HepG2 (cell line): ENCODE results near the gene SYNE1. TPM values are rescaled to one million over a fixed set of nuclear protein-coding genes. Genes with fewer than 3 reads are reported as not detected.
A peak's percentile ranks its signal among the peaks of the same experiment; 100 is the strongest.

ENCODE experiments used
- ATF5 ChIP-seq: sonication (generic); formaldehyde crosslinking; IDR thresholded peaks from 2 replicates; pipeline ENCODE4 v1.4.0; 2020; ENCODE audit warnings: mild to moderate bottlenecking, low read depth, missing genetic modification reagents
- CEBPZ ChIP-seq: IDR thresholded peaks from 2 replicates; pipeline ENCODE4 v1.6.1; 2012; ENCODE audit warnings: low read length, improper control_type of control experiment
- HCFC1 ChIP-seq: fragments of 150-350 bp; IDR thresholded peaks from 2 replicates; pipeline ENCODE4 v1.6.1; 2014; ENCODE audit warnings: low read depth, low read length
- PAWR ChIP-seq: sonication (generic); formaldehyde crosslinking; IDR thresholded peaks from 2 replicates; pipeline ENCODE4 v1.4.0; 2020; ENCODE audit warnings: missing genetic modification reagents, mild to moderate bottlenecking, borderline replicate concordance
- POLR2AphosphoS2 ChIP-seq: IDR thresholded peaks from 2 replicates; pipeline ENCODE4 v1.6.1; 2011; ENCODE audit warnings: low read depth, low read length, improper control_type of control experiment
- PRPF4 ChIP-seq: fragments of 200-400 bp; formaldehyde crosslinking; IDR thresholded peaks from 2 replicates; pipeline ENCODE4 v1.6.1; 2016; ENCODE audit warnings: low read length, low read depth; ENCODE audit not compliant: poor library complexity, severe bottlenecking
- ZNF333 ChIP-seq: sonication (generic); formaldehyde crosslinking; IDR thresholded peaks from 2 replicates; pipeline ENCODE4 v1.4.0; 2020; ENCODE audit warnings: mild to moderate bottlenecking, missing genetic modification reagents, borderline replicate concordance
- ZNF749 ChIP-seq: sonication (generic); formaldehyde crosslinking; IDR thresholded peaks from 2 replicates; pipeline ENCODE4 v1.8.0; 2022; ENCODE audit warnings: mild to moderate bottlenecking, missing genetic modification reagents, moderate library complexity, borderline replicate concordance
- polyA plus RNA-seq, 8 experiments: library from polyadenylated mRNA; depleted of rRNA in 3 of 8; stranded (reverse) in 7 of 8; unstranded in 1 of 8; fragments of >200 nt; fragmentation: Illumina TruSeq in 4 of 8; extraction: Trizol in 4 of 8; gene quantifications; 2 replicates each; pipeline versions ENCODE4 v1.2.1 to v1.2.3, GENCODE V29; 2011 to 2016; ENCODE audit warnings: low read depth in 4 of 8, missing spikeins in 1 of 8, mixed read lengths in 1 of 8; ENCODE audit not compliant: insufficient read depth in 1 of 8
- total RNA-seq, 5 experiments: library from RNA; depleted of rRNA; stranded (reverse); fragments of >200 nt; fragmentation: Illumina TruSeq; extraction: Trizol; gene quantifications; 2 replicates each; pipeline ENCODE4 v1.2.3, GENCODE V29; 2016; ENCODE audit warnings: low read depth in 1 of 5
- TF ChIP-seq, protein P1 (sequence below): sonication (generic); formaldehyde crosslinking; IDR thresholded peaks from 2 replicates; pipeline ENCODE4 v1.9.0; 2021; ENCODE audit warnings: mild to moderate bottlenecking, missing genetic modification reagents
- TF ChIP-seq, protein P2 (sequence below): sonication (generic); formaldehyde crosslinking; IDR thresholded peaks from 2 replicates; pipeline ENCODE4 v1.5.0; 2020; ENCODE audit warnings: mild to moderate bottlenecking, missing genetic modification reagents, borderline replicate concordance
- TF ChIP-seq, protein P3 (sequence below): sonication (generic); formaldehyde crosslinking; IDR thresholded peaks from 2 replicates; pipeline ENCODE4 v1.8.1; 2023; ENCODE audit warnings: mild to moderate bottlenecking, moderate library complexity, missing genetic modification reagents

Gene SYNE1
- total and polyA plus RNA-seq, 2 of the 13 experiments (the other 11 are each of a cell fraction or from before 2014, with no cell fraction given) = 5.5 to 15.9 TPM

GRCh38 chr6:152301765-152302568 is 335.2 kb downstream of the SYNE1 start (continued):
- TF ChIP-seq, protein P1, sequence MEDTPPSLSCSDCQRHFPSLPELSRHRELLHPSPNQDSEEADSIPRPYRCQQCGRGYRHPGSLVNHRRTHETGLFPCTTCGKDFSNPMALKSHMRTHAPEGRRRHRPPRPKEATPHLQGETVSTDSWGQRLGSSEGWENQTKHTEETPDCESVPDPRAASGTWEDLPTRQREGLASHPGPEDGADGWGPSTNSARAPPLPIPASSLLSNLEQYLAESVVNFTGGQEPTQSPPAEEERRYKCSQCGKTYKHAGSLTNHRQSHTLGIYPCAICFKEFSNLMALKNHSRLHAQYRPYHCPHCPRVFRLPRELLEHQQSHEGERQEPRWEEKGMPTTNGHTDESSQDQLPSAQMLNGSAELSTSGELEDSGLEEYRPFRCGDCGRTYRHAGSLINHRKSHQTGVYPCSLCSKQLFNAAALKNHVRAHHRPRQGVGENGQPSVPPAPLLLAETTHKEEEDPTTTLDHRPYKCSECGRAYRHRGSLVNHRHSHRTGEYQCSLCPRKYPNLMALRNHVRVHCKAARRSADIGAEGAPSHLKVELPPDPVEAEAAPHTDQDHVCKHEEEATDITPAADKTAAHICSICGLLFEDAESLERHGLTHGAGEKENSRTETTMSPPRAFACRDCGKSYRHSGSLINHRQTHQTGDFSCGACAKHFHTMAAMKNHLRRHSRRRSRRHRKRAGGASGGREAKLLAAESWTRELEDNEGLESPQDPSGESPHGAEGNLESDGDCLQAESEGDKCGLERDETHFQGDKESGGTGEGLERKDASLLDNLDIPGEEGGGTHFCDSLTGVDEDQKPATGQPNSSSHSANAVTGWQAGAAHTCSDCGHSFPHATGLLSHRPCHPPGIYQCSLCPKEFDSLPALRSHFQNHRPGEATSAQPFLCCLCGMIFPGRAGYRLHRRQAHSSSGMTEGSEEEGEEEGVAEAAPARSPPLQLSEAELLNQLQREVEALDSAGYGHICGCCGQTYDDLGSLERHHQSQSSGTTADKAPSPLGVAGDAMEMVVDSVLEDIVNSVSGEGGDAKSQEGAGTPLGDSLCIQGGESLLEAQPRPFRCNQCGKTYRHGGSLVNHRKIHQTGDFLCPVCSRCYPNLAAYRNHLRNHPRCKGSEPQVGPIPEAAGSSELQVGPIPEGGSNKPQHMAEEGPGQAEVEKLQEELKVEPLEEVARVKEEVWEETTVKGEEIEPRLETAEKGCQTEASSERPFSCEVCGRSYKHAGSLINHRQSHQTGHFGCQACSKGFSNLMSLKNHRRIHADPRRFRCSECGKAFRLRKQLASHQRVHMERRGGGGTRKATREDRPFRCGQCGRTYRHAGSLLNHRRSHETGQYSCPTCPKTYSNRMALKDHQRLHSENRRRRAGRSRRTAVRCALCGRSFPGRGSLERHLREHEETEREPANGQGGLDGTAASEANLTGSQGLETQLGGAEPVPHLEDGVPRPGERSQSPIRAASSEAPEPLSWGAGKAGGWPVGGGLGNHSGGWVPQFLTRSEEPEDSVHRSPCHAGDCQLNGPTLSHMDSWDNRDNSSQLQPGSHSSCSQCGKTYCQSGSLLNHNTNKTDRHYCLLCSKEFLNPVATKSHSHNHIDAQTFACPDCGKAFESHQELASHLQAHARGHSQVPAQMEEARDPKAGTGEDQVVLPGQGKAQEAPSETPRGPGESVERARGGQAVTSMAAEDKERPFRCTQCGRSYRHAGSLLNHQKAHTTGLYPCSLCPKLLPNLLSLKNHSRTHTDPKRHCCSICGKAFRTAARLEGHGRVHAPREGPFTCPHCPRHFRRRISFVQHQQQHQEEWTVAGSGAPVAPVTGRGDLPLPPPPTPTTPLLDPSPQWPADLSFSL (CRISPR knock-in tag) = no peak
- TF ChIP-seq ZNF749 (CRISPR knock-in tag) = no peak
- no peak for TF ChIP-seq PAWR (CRISPR knock-in tag)
- no peak for TF ChIP-seq CEBPZ
- no peak for TF ChIP-seq HCFC1
- TF ChIP-seq, protein P2, sequence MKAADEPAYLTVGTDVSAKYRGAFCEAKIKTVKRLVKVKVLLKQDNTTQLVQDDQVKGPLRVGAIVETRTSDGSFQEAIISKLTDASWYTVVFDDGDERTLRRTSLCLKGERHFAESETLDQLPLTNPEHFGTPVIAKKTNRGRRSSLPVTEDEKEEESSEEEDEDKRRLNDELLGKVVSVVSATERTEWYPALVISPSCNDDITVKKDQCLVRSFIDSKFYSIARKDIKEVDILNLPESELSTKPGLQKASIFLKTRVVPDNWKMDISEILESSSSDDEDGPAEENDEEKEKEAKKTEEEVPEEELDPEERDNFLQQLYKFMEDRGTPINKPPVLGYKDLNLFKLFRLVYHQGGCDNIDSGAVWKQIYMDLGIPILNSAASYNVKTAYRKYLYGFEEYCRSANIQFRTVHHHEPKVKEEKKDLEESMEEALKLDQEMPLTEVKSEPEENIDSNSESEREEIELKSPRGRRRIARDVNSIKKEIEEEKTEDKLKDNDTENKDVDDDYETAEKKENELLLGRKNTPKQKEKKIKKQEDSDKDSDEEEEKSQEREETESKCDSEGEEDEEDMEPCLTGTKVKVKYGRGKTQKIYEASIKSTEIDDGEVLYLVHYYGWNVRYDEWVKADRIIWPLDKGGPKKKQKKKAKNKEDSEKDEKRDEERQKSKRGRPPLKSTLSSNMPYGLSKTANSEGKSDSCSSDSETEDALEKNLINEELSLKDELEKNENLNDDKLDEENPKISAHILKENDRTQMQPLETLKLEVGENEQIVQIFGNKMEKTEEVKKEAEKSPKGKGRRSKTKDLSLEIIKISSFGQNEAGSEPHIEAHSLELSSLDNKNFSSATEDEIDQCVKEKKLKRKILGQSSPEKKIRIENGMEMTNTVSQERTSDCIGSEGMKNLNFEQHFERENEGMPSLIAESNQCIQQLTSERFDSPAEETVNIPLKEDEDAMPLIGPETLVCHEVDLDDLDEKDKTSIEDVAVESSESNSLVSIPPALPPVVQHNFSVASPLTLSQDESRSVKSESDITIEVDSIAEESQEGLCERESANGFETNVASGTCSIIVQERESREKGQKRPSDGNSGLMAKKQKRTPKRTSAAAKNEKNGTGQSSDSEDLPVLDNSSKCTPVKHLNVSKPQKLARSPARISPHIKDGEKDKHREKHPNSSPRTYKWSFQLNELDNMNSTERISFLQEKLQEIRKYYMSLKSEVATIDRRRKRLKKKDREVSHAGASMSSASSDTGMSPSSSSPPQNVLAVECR (CRISPR knock-in tag) = peak; percentile 89
- no peak for TF ChIP-seq ZNF333
- TF ChIP-seq ATF5 (CRISPR knock-in tag) = no peak
- TF ChIP-seq, protein P3, sequence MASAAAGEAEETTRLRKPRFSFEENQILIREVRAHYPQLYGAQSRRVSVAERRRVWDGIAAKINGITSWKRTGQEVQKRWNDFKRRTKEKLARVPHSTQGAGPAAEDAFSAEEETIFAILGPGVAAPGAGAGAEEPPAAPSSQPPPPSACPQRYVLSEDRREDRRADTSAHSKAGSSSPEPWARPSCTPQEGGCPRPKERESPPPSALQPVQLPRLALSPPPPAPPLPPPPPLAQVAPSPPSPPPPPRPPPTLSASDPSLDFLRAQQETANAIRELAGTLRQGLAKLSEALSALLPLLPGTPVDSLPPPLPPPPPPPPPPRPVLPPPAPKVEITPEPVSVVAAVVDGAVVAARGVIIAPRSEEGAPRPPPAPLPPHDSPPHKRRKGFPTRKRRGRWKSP (CRISPR knock-in tag) = peak; percentile 98
- no peak for TF ChIP-seq PRPF4
- no peak for TF ChIP-seq POLR2AphosphoS2
